Fibroblast of villous mesenchyme (primary cell): ENCODE data around the gene RNF40. TPM values are rescaled to one million over a fixed set of nuclear protein-coding genes. Genes with fewer than 3 reads are reported as not detected.
"Not testable (repeated sequence)": the region's sequence is repeated elsewhere in the genome, so short reads cannot be mapped to it uniquely, and the experiment has no call there.

ENCODE experiments used
- DNase-seq: peaks from one replicate; pipeline ENCODE4 v3.0.0-alpha.2; 2010; ENCODE audit warnings: low read depth
- H3K4me3 ChIP-seq: 2 replicates; pipeline ENCODE4 v1.5.1; 2011; ENCODE audit warnings: low read depth, mild to moderate bottlenecking, low read length
- CTCF ChIP-seq: IDR thresholded peaks from 2 replicates; pipeline ENCODE4 v1.5.1; 2012; ENCODE audit warnings: low read depth, mild to moderate bottlenecking, low read length; ENCODE audit not compliant: insufficient read depth
- small RNA-seq: library from RNA; depleted of rRNA; stranded (forward); fragments of <200 nt; gene quantifications from one replicate; pipeline ENCODE3, GENCODE V24; 2012
- total RNA-seq: library from RNA; depleted of rRNA; stranded (reverse); fragments of >200 nt; gene quantifications from 2 replicates; pipeline ENCODE4 v1.2.3, GENCODE V29; 2012

The RNF40 gene
- total RNA-seq, 1 donor: 88.9 TPM

- no peak for DNase-seq
- no peak overlapping the region for H3K4me3 ChIP-seq
- TF ChIP-seq CTCF: no peak
Observed at GRCh38 chr16:30820952-30821421, 58.9 kb downstream of the RNF40 start.

GRCh38 chr16:30821441-30821840, 59.3 kb downstream of the RNF40 start:
- H3K4me3 ChIP-seq, DNase-seq: not testable (repeated sequence)

GRCh38 chr16:30821891-30822290, 59.8 kb downstream of the RNF40 start:
- TF ChIP-seq CTCF: no peak
- no peak overlapping the region for H3K4me3 ChIP-seq
- DNase-seq: no peak

Small RNAs within 50 kb of the gene (small RNA-seq; reads per million reads assigned to genes)
- gene RF00017: not detected

Other genes starting within 250 kb of the RNF40 start
- gene ZNF768, start 235.8 kb upstream of the RNF40 start, total RNA-seq: 19.0 and 22.0 TPM in 2 replicates
- gene ZNF747, start 227.5 kb upstream of the RNF40 start, total RNA-seq: 11.7 and 12.6 TPM in 2 replicates
- gene ZNF764, start 203.9 kb upstream of the RNF40 start, total RNA-seq: 4.3 and 6.1 TPM in 2 replicates
- 6.5 and 12.9 TPM in 2 replicates for gene ZNF688, start 190.6 kb upstream of the RNF40 start, total RNA-seq
- 9.7 and 13.0 TPM in 2 replicates for gene ZNF785, start 176.6 kb upstream of the RNF40 start, total RNA-seq
- gene ZNF689, start 151.9 kb upstream of the RNF40 start, total RNA-seq: 6.9 and 7.4 TPM in 2 replicates
- gene PRR14, start 111.4 kb upstream of the RNF40 start, total RNA-seq: 5.2 and 5.6 TPM in 2 replicates
- gene FBRS, start 103.9 kb upstream of the RNF40 start, total RNA-seq: 30.2 and 30.3 TPM in 2 replicates
- 15.1 and 16.8 TPM in 2 replicates for gene SRCAP, start 63.2 kb upstream of the RNF40 start, total RNA-seq
- gene PHKG2, start 13.9 kb upstream of the RNF40 start, total RNA-seq: 22.2 and 26.3 TPM in 2 replicates
- gene CFAP119, start 260 bp upstream of the RNF40 start, total RNA-seq: 1.3 and 3.2 TPM in 2 replicates
- gene ZNF629, start 24.9 kb downstream of the RNF40 start, total RNA-seq: 19.4 and 21.6 TPM in 2 replicates
- 35.0 and 51.2 TPM in 2 replicates for gene BCL7C, start 131.8 kb downstream of the RNF40 start, total RNA-seq
- 3.2 and 3.5 TPM in 2 replicates for gene CTF1, start 134.3 kb downstream of the RNF40 start, total RNA-seq
- gene FBXL19, start 161.2 kb downstream of the RNF40 start, total RNA-seq: 26.8 and 29.3 TPM in 2 replicates
- 43.6 and 45.7 TPM in 2 replicates for gene ORAI3, start 186.7 kb downstream of the RNF40 start, total RNA-seq
- gene SETD1A, start 195.4 kb downstream of the RNF40 start, total RNA-seq: 3.5 and 8.1 TPM in 2 replicates
- gene HSD3B7, start 222.9 kb downstream of the RNF40 start, total RNA-seq: 24.8 and 26.8 TPM in 2 replicates
- gene STX1B, start 248.3 kb downstream of the RNF40 start, total RNA-seq: 2.2 and 2.6 TPM in 2 replicates